Neural cell (in vitro differentiated cells): ENCODE measurements around the gene SREBF1.

Experiments used
- EP300 ChIP-seq: fragments of 450-650 bp; conservative IDR thresholded peaks from 2 replicates; pipeline ENCODE4 v1.6.1; 2014; ENCODE audit warnings: antibody characterized with exemption, mild to moderate bottlenecking, moderate library complexity; ENCODE audit not compliant: poor library complexity, severe bottlenecking
- EZH2 ChIP-seq: fragments of 200-600, 300-800 bp; shearing (Covaris generic), sonication (generic); IDR thresholded peaks from 2 replicates; pipeline ENCODE4 v1.6.1; 2014; ENCODE audit warnings: antibody characterized with exemption, low read length, borderline replicate concordance, mild to moderate bottlenecking; ENCODE audit not compliant: insufficient read depth, poor library complexity, severe bottlenecking
- MXI1 ChIP-seq: fragments of 450-650 bp; conservative IDR thresholded peaks from 2 replicates; pipeline ENCODE4 v1.6.1; 2014; ENCODE audit warnings: antibody characterized with exemption, mild to moderate bottlenecking; ENCODE audit not compliant: poor library complexity, severe bottlenecking
- POLR2AphosphoS5 ChIP-seq: IDR thresholded peaks from 2 replicates; pipeline ENCODE4 v1.6.1; 2012
- RAD21 ChIP-seq: fragments of 450-650 bp; conservative IDR thresholded peaks from 2 replicates; pipeline ENCODE4 v1.6.1; 2014; ENCODE audit warnings: antibody characterized with exemption, mild to moderate bottlenecking, moderate library complexity
- TAF1 ChIP-seq: IDR thresholded peaks from 2 replicates; pipeline ENCODE4 v1.6.1; 2012; ENCODE audit warnings: low read depth
- TF ChIP-seq, protein P1 (sequence below): fragments of 450-650 bp; IDR thresholded peaks from 2 replicates; pipeline ENCODE4 v1.5.1; 2014; ENCODE audit warnings: antibody characterized with exemption, mild to moderate bottlenecking, moderate library complexity; ENCODE audit not compliant: poor library complexity, severe bottlenecking

DNA sequence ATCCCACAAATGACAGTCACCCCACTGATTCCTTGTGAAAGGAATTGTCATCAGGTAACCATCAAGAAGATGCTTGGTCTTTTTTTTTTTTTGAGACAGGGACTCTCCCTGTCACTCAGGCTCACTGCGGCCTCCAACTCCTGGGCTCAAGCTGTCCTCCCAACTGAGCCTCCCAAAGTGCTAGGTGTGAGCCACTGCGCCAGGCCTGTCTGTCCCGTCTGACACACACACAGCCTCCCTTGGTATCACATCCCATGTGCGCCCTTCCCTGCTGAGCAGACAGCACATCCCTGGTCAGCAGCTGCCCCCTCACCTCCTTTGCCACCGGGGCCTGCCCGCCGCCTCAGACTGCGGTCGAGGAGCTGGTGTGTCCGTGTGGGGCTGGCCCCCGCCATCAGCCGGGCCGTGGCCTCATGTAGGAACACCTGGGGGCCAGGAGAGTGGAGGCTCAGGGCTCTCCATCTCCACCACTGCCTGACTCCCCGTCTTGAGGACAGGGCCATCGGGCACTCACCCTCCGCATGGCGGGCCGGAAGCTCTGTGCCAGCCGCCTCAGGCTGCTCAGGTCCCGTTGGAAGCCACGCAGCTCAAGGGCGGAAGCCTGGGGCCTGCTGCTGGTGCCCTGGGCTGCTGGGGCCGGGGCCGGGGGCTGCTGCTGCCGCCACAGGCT is 23.6 kb downstream of the SREBF1 start:
- TF ChIP-seq, protein P1, sequence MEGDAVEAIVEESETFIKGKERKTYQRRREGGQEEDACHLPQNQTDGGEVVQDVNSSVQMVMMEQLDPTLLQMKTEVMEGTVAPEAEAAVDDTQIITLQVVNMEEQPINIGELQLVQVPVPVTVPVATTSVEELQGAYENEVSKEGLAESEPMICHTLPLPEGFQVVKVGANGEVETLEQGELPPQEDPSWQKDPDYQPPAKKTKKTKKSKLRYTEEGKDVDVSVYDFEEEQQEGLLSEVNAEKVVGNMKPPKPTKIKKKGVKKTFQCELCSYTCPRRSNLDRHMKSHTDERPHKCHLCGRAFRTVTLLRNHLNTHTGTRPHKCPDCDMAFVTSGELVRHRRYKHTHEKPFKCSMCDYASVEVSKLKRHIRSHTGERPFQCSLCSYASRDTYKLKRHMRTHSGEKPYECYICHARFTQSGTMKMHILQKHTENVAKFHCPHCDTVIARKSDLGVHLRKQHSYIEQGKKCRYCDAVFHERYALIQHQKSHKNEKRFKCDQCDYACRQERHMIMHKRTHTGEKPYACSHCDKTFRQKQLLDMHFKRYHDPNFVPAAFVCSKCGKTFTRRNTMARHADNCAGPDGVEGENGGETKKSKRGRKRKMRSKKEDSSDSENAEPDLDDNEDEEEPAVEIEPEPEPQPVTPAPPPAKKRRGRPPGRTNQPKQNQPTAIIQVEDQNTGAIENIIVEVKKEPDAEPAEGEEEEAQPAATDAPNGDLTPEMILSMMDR, result no peak
- TF ChIP-seq MXI1 (no peak), EZH2 (no peak), TAF1 (no peak), POLR2AphosphoS5 (peak; percentile 13), EP300 (no peak), RAD21 (no peak)
